ENCODE data around the gene BAIAP2L1.
A peak's percentile ranks its signal among the peaks of the same experiment; 100 is the strongest.
"Not testable (repeated sequence)": the region's sequence is repeated elsewhere in the genome, so short reads cannot be mapped to it uniquely, and the experiment has no call there.

BAIAP2L1 gene

DNA sequence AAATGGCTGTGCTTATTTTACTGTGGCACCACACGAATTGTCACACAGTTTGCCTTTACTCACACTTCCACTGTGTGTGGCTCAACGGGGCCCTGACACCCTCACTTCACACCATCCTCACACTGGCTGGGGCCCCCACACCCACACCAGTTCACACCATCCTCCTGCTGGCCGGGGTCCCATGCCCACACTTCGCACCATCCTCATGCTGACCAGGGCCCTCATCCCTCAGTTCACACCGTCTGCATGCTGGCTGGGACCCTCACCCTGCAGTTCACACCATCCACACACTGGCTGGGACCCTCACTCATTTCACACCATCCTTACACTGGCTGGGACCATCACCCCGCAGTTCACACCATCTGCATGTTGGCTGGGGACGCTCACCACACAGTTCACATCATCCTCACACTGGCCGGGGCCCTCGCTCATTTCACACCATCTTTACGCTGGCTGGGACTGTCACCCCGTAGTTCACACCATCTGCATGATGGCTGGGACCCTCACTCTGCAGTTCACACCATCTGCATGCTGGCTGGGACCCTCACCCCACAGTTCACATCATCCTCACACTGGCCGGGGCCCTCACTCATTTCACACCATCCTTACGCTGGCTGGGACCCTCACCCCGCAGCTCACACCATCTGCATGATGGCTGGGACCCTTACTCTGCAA is 83.4 kb downstream of the BAIAP2L1 start:
- no peak for DNase-seq

GRCh38 chr7:98315994-98316527 is 84.8 kb downstream of the BAIAP2L1 start:
- DNase-seq, result not testable (repeated sequence)

DNA sequence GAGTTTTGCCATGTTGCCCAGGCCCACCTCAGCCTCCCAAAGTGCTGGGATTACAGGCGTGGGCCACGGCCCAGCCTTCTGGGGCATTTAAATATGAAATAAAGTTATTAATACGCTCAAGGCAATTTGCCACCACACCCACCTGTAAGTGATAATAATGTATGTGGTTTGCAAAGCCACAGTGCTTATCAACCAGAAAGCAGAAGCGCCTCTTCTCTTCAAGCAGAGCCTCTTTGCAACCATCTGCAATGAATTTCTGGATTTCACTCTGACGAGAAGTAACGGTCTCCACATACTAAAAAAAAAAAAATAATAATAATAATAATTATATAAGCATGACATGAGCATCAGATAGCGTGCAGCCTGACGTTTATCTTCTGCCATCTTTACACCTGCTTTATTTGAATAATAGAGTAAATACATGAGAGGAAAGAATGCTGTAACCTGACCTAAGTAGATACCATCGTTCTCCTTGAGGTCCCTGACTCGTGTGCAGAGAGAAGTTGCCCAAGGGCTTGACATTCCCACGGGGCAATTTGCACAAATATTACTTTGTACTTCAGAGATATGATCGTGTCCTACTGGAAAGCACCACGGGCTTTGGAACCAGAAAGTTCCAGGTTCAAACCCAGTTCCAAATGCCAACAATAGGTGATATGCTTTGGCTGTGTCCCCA is 85.4 kb downstream of the BAIAP2L1 start:
- DNase-seq, result no peak

DNA sequence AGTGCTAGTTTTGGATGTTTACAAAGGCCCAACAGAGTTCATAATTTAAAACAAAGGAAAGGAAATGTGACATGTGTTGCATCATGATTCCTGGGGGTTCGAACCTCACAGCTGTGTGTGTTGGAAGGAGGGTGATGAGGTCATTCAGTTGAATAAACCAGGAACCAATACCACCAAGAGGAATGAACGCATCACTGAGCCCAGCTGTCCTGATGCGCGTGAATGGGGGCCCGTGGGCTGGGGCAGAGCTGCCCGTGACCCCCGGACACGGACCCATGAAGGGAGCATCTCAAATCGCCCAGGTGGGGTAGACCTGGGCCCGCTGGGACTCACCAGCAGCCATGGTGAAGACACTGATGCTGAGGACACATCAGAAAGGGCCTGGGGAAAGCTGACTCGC is 86.4 kb downstream of the BAIAP2L1 start:
- DNase-seq, result no peak

DNA sequence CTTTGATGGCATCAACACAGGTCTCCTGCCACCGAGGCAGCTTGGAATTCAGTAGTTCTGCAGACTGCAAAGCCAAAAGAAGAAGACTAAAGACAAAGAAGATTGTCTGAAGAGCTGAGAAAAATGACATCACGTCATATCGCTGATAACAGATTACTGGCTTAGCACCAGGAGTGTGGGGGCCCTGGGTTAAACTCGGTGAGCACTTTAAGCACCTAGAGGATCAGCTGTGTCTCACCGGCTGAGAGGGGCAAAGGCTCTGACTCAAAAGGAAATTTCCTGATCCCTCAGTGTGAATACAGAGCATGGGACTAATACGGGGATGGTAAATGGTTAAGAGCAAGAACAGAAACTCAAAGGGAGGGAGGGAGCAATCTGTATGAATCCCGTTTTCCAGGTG is 88.7 kb downstream of the BAIAP2L1 start:
- no peak for DNase-seq

DNA sequence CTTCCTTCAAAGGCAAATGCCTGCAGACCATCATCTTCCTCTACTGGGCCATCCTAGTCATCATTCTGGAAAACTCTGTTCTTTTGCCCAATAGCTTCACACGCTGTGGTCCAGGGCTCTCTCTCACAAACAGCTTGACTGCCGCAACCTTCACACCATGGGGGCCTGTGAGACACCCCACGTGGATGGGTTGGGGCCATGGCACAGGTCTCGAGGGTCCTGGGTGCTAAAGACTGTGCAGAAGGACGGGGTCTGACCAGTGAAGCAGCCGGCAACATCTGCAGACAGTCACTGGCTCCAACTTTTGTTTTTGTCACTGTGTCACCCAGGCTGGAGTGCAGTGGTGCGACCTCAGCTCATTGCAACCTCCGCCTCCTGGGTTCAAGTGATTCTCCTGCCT is 91.3 kb downstream of the BAIAP2L1 start:
- no peak for DNase-seq

GRCh38 chr7:98307971-98308466 is 92.9 kb downstream of the BAIAP2L1 start:
- no peak for DNase-seq

- DNase-seq, result no peak
Observed at GRCh38 chr7:98305951-98306535, 94.8 kb downstream of the BAIAP2L1 start.

DNA sequence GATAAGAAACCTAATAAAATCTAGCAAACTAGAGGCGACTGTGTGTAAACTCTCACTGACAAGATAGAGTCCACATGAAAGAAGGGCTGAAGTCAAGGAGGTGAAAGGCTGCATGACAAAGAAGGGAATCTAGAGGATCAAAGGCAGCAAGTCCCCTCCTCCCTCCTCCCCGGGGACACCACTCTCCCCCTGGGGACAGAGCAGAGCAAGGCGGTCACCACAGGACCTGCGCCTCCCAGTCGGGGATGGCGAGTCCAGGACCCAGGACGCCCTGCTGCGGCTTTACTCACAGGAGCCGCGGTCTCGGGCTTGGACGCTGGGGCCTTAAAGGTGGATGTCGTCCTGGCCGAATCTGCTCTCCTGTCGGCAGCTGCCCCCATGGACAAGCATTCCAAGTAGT is 97.0 kb downstream of the BAIAP2L1 start:
- DNase-seq, result no peak

DNA sequence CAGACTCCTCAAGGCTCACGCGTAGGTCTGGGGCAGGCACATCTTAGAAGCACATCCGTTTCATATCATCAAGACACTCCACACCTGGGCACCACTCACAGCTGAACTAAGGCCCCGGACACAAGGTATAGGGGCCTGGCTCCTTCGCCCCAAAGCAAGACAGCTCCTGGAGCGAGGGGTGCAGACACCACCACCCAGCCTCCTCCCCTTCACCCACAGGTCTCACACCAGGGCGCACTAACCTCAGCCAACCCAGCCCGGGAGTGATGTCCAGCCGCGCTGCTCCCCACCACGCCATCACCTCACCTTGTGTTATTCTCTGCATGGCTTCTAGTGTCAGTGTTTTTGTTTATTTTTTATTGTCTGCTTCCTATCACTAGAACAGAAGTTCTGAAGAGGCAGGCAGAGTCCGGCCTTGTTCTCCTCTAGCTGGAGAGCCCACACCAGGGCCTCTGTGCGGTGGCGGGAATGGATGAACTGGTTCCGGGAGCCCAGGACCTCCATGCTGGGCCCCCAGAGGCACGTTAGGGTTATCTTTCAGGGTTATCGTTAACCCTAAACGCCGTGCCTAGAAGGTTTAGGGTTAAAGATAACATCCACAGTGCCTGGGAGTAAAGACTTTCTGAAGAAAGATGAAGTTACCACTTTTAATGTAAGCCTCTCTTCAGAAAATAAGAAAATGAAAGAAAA is 97.6 kb downstream of the BAIAP2L1 start:
- DNase-seq, result no peak

DNA sequence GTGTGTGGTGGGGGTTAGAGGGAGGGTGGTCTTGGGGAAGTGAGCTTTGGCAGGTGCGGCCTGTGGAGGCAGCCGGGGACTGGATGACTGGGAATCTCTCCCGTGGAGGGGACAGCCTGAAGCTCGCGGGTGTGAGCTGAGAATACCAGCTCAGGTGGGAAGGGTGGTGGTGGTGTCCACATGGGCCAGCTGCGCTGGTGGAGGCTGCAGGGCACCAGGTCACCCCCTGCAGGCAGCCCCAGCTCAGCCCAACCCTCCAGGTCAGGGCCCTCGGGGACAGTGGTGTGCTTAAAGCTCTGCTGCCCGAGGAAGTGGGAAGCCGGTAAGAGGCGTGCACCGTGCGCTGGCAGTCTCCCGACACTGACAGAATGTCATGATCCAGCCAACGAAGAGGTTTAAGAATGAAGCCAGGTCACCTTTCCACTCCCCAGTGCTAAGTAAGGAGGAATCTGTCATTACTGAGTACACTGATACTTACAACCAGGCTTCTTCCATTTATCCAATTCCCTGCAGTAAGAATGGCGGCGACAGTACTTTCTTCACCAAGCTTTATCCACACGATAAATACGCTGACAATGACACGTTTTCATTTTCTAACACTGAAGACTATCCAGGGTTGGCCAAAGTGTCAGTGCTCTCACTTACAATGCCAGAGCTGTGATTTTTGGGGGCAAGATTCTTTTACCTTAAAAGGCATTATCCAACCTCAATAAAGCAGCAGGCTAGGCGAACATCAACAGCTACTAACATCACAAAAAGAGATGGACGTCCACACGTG is 99.0 kb downstream of the BAIAP2L1 start:
- no peak for DNase-seq

- DNase-seq, result no peak
Observed at GRCh38 chr7:98300595-98301372, 100.1 kb downstream of the BAIAP2L1 start.

DNA sequence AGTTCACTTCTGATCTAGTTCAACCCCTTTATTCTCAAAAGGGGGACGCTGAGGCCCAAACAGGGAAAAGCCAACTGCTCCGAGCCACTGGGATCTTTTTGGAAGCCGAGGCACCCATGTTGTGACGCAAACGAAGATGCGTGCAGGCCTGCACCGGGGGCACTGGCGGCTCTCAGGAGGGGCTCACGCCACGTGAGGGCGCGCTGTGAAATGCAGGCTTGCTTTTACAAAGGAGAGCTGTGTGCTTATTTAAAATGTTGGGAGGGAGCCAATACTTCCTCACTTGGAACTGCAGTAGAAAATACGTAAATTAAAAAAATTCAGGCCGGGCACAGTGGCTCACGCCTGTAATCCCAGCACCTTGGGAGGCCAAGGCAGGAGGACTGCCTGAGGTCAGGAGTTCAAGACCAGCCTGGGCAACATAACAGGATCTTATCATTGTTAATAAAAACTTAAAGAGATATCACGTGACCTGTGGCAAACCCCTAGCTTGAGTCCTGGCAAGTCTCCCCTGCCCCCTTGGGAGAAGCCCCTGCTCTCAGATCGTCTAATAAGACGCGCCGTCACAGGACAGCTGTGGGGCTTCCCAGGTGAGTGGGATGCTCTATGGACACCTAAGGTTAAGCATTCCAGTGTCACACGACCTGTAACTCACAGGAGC is 103.1 kb downstream of the BAIAP2L1 start:
- DNase-seq, result no peak

- no peak for DNase-seq
Observed at GRCh38 chr7:98296833-98297232, 104.1 kb downstream of the BAIAP2L1 start.

DNA sequence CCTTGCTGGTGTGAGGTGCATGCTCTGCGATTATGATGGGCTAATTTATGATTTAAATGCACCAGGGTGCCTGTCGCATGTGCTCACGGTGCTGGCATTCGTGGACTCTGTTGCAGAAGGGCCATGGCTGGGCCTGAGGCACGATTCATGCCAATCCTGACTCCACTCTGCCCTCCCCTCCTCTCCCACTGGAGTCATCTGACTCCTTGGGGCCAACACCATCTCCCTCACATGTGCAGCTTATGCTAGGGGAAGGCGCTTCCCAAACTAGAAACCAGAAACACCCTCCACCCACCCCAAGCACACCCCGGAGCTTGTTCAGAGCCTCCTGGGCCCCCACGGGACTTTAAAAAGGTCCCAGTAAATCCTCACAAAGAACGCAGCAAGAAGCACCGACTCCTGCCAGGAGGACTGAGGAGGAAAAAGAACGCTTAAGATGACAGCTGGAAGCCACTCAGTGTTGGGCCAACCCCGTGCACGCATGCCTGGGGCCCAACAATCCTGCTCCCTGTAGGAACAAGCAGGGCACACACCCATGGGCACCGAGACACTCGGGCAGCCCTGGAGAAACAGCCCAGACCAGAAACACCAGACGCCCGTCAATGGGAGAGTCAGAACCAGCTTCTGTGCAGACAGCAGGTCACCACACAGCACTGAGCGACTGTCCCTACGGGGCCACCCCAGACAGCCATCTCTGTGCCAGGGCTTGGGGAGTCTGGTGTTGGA is 105.3 kb downstream of the BAIAP2L1 start:
- no peak for DNase-seq

- DNase-seq, result peak; percentile 60
Observed at GRCh38 chr7:98294798-98295382, 106.0 kb downstream of the BAIAP2L1 start.

DNA sequence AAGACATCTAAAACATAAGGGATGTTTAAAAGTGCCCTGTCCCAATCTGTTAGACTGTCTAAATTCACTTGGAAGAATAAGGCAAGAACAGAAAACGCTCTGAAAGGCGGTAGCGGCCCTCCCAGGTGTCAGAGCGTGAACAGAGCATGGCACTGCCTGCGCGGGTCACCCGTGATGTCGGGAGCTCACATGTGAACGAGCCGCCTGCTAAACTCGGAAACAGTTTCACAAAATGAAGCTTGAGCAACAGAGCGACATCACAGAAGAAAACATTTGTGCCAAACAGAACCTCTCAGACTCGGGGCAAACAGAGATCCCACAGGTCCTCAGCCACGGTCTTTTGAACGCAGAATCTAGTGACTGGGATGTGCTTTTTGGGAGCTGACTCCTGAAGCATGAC is 106.6 kb downstream of the BAIAP2L1 start:
- DNase-seq, result no peak

DNA sequence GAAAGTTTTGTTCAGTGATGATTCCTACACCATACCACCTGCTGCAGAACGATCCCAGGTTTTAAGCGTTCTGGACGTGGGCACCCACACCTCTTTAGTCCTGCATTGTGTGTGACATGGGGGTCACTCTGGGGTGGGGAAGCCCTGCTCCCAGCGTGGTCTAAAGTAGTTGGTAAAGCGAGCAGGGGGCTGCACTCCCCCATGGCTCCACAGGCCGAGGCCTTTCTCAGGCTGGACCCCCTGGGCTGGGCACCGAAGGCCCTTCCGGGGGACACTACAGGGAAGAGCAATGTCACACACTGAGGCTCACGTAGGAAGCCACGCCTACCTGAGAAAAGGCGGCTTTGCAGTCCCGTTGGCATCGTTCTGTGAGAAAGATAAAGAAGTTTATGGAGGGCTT is 107.1 kb downstream of the BAIAP2L1 start:
- no peak for DNase-seq

DNA sequence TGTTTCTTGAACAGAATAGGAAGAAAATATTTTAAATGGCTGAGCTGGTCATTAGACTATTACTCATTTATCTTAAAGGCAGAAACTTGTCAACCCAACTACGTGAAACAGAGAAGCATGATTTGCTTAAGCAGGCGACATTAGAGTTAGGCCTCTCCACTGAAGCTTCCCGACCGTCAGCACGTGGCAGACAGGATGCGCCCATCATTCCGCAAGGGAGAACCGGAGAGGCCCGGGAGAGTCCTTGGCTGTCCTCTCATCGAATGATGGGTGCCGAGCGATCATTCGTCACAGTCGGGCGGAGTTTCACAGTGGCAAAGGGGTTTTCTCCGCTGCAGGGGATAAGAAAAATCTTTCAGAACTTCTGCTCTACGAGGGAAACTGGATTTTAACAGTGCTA is 107.6 kb downstream of the BAIAP2L1 start:
- DNase-seq, result no peak

GRCh38 chr7:98291717-98292116 is 109.2 kb downstream of the BAIAP2L1 start:
- no peak for DNase-seq

All from stimulated activated CD8-positive, alpha-beta memory T cell treated with anti-CD3 and anti-CD28 coated beads, Interleukin-4, amount 100 ng/mL, for 48 hours (primary cell).